ENCODE measurements around the gene PREP.
"Not testable (repeated sequence)": the region's sequence is repeated elsewhere in the genome, so short reads cannot be mapped to it uniquely, and the experiment has no call there.

PREP gene

GRCh38 chr6:105338350-105338983, 64.4 kb downstream of the PREP start:
- DNase-seq = not testable (repeated sequence)

- no peak for DNase-seq
Measured at GRCh38 chr6:105336986-105337385, 65.9 kb downstream of the PREP start.

- DNase-seq = no peak
Measured at GRCh38 chr6:105332576-105332975, 70.3 kb downstream of the PREP start.

GRCh38 chr6:105331927-105332326, 71.0 kb downstream of the PREP start:
- no peak for DNase-seq

GRCh38 chr6:105330913-105331312, 72.0 kb downstream of the PREP start:
- DNase-seq = no peak

GRCh38 chr6:105330364-105330763, 72.5 kb downstream of the PREP start:
- no peak for DNase-seq

- DNase-seq = no peak
Measured at GRCh38 chr6:105326833-105327770, 75.8 kb downstream of the PREP start.

- no peak for DNase-seq
Measured at GRCh38 chr6:105326216-105326615, 76.7 kb downstream of the PREP start.

GRCh38 chr6:105324386-105324950, 78.4 kb downstream of the PREP start:
- no peak for DNase-seq

GRCh38 chr6:105322499-105323225, 80.2 kb downstream of the PREP start:
- DNase-seq = no peak

GRCh38 chr6:105321728-105322127, 81.2 kb downstream of the PREP start:
- DNase-seq = no peak

- DNase-seq = no peak
Measured at GRCh38 chr6:105321207-105321606, 81.7 kb downstream of the PREP start.

- DNase-seq = no peak
Measured at GRCh38 chr6:105320765-105321164, 82.1 kb downstream of the PREP start.

- DNase-seq = no peak
Measured at GRCh38 chr6:105320271-105320670, 82.6 kb downstream of the PREP start.

GRCh38 chr6:105319331-105319730, 83.6 kb downstream of the PREP start:
- DNase-seq = no peak

GRCh38 chr6:105318660-105319059, 84.2 kb downstream of the PREP start:
- no peak for DNase-seq

GRCh38 chr6:105317607-105318533, 85.0 kb downstream of the PREP start:
- DNase-seq = no peak

GRCh38 chr6:105313211-105313610, 89.7 kb downstream of the PREP start:
- no peak for DNase-seq

GRCh38 chr6:105310947-105311346, 91.9 kb downstream of the PREP start:
- no peak for DNase-seq

GRCh38 chr6:105310371-105310770, 92.5 kb downstream of the PREP start:
- no peak for DNase-seq

- DNase-seq = no peak
Measured at GRCh38 chr6:105308840-105309239, 94.0 kb downstream of the PREP start.

GRCh38 chr6:105305521-105305920, 97.4 kb downstream of the PREP start:
- DNase-seq = no peak
